Stimulated activated CD4-positive, alpha-beta T cell treated with anti-CD3 and anti-CD28 coated beads, Interleukin-12 subunit alpha, Interleukin-12 subunit beta, amount 100 ng/mL, for 4 hours (primary cell): ENCODE data around the gene KMT2E.

ENCODE experiments used
- DNase-seq: peaks from one replicate; pipeline ENCODE4 v3.0.0-alpha.2; 2020

The KMT2E gene

DNA sequence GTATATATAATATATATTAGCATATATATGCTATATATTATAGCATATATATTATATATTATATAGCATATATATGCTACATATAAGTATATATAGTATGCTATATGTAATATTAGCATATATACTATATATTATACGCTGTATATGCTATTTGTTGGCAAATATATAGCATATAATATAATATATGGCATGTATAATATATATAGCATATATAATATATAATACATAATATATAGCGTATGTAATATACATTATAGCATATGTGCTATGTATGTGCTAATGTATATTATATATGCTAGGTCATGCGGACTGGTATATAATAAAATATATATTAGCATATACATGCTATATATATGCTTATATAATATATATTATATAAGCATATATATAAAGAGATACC, 72.8 kb downstream of the KMT2E start:
- no peak for DNase-seq

DNA sequence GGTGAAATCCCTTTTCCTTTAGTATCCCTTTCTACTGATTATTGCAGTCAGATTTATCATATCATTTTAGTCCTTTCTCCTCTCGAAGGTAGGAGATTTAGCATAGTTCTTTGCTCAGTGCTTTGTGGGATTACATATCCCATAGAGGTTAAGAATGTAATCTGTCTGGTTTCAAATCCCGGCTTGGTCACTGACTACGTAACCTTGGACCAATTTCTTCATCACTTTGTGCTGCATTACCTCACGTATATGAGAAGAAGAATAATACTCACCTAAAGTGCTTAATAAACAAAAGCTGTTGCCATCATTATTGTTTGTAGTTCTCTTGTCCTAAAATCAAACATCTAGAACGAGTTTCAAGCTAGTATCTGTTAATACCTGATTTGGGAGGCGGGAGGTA, 74.0 kb downstream of the KMT2E start:
- no peak for DNase-seq

DNA sequence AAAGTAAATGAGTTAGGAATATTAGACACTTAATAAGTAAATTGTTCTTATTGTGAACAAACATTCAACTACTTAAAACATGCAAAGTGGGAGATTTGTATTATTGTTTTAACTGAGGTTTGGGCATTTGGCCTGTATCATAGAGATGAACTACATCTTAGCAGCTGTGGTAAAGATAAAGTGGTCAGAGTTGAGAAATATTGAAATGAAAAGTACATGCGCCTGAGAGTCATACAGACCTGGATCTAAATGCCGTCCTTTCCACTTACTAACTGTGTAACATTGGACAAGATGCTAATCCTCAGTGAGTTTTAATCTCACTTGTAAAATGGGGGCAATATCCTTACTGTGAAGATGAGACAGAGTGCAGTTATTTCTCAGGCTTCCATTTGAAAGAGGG, 74.5 kb downstream of the KMT2E start:
- DNase-seq, result no peak

DNA sequence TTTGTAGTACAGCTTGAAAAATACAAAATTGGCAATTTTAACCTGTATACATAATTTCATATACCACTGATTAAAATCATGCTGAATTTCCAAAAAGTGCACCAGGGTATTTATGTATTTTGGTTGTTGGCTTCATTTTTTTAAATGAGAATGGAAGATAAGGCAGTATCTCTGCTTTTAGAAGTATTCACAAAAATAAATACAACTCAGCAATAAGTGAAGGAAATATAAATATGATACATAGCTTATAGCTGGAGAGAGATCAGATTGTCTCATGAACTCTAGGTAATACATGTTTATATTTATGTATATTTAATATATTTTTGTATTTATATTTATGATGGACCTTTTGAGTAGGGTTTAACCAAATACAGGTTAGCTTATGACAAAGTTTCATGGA, 81.0 kb downstream of the KMT2E start:
- DNase-seq, result no peak

DNA sequence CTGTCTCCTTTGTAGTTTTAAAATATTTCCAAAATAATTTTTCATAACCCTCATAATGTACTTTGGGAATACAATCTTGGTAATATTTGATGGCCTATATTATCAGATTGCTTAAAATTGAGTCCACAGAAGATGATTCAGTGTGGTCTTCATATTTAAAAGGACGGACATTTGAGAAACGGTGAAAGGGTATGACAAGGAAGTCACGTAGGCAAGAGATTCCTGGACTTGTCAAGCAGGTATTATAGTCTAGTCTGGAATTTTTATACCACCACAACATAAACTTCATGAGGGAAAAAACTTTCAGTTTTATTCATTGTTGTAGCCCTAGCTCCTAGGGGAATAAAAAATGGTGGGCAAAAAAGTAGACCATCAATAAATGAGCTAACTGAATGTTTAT, 82.3 kb downstream of the KMT2E start:
- DNase-seq, result no peak

DNA sequence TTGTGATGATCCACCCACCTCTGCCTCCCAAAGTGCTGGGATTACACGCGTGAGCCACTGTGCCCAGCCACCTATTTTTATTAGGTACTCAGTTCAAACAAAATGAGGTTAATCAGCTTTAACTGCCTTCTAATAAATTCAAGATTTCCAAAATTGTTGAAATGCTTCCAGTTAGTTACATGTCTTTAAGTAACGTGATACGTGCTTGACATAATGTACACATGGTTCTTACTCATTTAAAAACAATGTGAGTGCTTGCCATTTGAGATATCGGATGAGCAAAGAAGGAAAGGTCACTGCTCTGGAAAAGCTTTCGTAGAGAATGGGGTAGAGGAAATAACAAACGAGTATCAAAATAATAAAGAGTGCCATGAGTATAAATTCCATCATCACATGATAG, 83.6 kb downstream of the KMT2E start:
- DNase-seq, result no peak

DNA sequence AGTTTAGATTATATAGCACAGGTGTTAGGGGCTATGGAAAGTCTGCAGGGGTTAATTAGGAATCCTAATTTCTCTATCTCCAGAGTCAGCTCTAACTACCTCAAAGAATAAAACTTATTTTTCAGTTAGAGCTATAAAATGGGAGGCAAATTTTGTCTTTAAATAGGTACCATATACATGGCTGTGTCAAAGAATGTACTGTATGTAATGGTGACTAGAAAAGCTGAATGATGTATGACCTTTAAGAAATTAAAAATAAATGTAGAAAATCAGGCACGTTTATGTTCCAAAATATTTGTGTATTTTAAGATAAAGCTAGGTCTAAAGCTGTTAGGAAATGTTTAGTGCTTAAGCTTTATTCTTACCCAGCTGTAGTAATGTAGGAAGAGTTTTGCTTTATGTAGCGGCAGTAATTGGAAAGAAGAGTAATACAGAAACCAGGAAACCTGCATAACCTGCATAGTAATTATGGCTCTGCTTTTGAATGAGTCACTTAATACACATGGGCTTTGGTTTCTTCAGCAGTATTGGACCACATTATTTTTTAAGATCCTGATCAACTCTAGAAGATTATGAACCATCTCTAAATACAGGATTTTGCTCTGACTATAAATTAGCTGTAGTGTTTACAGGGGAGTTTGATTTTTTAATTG, 85.0 kb downstream of the KMT2E start:
- no peak for DNase-seq

DNA sequence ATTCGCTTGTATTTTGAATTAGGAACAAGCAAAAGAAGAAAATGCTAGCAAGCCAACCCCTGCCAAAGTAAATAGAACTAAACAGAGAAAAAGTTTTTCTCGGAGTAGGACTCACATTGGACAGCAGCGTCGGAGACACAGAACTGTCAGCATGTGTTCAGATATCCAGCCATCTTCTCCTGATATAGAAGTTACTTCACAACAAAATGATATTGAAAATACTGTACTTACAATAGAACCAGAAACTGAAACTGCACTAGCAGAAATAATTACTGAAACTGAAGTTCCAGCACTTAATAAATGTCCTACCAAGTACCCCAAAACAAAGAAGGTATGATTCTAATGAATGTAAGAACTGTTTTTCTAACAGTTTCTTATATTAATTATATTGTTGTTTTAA, 87.9 kb downstream of the KMT2E start:
- no peak for DNase-seq

DNA sequence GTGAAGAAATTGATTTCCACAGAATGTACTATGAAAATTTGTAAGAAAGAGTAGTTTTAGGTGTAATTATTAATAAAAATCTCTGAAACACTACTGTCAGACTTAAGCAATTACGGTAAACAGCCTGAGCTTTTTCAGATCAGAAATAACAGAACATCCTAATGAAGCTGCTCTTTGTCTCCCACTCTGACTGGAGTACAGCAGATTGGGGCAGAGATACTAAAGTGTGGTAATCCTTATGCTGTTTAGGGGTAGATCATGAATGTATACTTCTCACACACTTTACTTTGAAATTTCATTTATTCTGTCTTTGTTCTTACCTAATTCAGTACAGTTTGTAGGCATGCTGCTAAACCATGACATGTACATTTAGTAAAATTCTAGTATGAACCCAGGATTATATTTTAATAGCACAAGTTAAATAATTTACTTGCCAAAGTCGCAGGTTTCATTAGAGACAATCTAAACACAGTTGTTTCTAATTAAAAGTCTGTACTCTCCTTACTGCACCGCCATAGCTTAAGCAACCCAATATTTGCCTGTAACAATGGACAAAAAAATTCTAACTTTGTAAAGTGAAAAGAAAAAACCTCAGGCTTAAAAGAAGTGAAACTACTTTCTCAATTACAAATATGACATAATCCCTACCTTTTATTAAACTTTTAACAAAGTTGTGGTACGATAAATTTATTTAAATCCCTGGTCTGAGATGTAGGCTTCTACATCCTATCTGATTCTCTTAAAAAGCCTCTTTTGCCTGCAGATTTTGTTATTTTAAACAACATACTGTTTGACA, 88.8 kb downstream of the KMT2E start:
- no peak for DNase-seq

DNA sequence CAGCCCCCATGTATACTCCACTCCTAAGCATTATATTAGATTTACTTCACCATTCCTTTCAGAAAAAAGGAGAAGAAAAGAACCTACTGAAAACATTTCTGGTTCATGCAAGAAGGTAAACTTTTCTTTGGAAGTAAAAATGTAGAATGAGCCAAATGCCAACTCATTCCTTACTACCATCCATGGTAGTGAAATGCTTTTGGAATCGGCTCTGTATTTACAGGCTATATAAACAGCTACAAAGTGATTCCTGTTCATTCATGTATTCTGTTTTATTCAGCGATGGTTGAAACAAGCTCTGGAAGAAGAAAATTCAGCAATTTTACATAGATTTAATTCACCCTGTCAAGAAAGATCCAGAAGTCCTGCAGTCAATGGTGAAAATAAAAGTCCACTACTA, 91.6 kb downstream of the KMT2E start:
- DNase-seq, result no peak

DNA sequence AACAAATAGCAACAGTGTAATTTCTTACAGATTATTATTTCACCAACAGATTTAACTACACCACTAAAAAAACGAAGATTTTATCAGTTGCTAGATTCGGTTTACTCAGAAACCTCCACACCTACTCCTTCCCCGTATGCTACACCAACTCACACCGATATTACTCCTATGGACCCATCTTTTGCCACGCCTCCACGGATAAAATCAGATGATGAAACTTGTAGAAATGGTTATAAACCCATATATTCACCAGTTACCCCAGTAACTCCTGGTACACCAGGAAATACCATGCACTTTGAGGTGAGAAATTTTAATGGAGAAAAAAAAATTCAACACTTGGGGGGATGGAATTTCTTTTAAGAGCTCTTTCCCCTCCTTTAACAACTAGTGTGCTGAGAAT, 92.5 kb downstream of the KMT2E start:
- DNase-seq, result no peak

DNA sequence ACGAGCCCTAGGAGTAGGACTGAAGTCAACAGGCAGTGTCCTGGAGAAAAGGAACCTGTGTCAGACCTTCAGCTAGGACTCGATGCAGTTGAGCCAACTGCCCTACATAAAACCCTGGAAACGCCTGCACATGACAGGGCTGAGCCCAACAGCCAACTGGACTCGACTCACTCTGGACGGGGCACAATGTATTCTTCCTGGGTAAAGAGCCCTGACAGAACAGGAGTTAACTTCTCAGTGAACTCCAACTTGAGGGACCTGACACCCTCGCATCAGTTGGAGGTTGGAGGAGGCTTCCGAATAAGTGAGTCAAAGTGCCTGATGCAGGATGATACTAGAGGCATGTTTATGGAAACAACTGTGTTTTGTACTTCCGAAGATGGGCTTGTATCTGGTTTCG, 93.5 kb downstream of the KMT2E start:
- DNase-seq, result no peak

DNA sequence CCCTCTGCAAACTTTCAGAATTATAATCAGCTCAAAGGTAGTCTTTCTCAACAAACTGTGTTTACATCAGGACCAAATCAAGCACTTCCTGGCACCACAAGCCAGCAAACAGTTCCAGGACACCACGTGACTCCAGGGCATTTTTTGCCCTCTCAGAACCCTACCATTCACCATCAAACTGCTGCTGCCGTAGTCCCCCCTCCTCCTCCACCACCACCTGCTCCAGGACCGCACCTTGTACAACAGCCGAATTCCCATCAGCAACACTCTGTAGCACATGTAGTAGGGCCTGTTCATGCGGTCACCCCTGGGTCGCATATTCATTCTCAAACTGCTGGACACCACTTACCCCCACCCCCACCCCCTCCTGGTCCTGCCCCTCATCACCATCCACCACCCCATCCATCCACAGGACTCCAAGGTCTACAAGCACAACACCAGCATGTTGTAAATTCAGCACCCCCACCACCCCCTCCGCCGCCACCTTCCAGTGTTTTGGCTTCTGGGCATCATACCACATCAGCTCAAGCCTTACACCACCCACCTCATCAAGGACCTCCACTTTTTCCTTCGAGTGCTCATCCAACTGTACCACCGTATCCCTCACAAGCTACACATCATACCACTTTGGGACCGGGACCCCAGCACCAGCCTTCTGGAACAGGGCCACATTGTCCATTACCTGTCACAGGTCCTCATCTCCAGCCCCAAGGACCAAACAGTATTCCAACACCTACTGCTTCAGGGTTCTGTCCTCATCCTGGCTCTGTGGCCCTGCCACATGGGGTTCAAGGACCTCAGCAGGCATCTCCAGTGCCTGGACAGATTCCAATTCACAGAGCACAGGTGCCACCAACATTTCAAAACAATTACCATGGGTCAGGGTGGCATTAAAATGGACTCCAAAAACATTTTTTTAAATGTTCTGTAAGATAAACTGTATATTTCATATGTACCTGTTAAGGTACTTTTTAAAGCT, 98.7 kb downstream of the KMT2E start:
- DNase-seq, result no peak

DNA sequence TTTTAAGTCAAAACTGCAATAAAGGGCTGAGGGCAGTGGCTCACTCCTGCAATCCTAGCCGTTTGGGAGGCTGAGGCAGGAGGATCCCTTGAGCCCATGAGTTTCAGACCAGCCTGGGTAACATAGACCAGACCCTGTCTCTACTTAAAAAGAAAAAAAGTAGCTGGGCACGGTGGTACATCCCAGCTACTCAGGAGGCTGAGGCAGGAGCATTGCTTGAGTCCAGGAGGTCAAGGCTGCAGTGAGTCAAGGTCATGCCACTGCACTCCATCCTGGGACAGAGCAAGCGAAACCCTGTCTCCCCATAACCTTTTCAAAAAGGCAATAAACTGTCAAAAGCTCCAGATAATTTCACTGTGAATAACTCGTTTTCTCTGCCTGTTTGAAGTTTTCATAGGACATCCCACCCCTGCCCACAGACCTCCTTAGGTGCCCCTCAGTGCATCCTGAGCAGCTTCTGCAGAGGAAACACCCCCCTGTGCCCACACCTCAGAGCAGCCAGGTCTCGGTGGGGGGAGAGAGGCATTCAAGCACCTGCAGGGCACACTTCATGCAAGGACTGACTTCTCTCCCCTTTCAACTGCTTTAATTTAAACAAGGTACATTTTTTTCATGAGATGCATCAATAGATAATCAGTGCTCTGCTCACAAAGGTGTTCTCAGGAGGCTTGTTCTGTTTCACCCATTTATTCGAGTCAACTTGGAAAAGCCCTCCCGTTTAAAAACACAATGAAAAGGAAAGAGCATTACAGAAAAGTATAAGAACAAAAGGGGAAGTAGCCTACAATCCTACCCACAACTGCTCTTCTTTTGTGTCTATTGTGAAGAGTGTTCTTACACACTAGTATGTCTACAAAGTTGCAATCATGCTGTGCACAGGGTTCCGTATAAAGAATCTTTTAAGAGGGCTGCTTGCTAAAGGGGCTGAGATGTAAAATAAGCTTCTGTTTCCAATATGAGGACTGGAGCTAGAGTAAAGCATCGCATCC, 104.9 kb downstream of the KMT2E start:
- no peak for DNase-seq

DNA sequence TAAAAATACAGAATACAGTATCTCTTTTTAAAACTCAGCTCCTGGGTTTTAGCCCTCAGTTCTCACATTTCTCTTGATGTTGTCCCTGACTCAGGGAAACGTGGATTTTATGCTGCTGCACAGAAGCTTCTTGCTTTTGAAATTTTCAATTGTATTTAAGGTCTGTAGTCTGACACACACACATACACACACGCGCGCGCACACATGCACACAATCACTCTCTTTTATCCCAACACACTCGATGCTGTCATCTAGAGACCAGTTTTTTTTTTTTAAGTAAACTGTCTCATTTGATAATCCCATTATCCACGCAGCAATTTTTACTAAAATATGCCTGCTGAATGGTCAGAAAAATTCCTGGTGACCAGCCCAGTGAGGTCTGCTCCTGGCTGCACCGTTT, 108.6 kb downstream of the KMT2E start:
- DNase-seq, result no peak

DNA sequence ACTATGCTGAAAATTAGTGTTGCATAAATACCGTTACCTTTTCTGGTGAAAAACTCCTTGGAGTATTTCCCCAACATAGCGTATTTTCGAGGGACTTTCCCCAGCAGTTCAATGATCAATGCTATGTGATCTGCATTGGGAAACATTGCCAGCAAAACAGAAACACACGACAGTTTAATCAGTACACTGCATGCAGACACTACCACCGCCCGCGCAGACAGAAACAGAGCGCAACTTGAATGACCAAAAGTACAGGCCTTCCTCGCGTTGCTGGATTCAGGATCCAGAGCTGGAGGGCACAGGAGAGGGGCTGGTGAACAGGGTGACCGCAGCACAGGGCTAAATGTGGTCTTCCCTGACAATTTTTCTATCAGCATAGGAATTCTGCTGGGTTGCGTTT, 111.7 kb downstream of the KMT2E start:
- no peak for DNase-seq

DNA sequence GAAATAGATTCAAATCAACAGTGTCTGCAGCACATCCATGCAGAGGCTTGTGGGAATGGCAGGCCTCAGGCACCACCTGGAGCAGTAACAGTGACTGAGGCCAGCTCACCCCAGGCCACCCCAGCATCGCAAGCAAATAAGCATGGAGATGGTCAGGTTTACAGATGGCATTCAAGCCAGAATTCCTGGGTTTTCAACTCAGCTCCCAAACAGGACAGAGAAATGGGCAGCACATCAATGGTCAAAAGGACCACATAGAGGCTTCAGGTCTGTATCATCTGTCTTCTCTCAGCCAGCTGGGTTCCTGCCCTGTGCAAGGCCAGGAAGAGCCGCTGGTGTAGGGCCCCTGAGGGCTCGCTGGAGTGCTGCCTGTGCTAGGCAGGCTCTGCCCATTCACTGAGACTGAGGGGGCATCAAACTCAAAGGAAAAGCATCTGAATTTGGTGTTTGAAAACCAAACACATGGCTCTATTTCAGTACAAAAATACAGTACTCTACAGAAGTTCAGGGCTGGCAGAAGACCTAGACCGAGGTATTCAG, 112.5 kb downstream of the KMT2E start:
- DNase-seq, result no peak

DNA sequence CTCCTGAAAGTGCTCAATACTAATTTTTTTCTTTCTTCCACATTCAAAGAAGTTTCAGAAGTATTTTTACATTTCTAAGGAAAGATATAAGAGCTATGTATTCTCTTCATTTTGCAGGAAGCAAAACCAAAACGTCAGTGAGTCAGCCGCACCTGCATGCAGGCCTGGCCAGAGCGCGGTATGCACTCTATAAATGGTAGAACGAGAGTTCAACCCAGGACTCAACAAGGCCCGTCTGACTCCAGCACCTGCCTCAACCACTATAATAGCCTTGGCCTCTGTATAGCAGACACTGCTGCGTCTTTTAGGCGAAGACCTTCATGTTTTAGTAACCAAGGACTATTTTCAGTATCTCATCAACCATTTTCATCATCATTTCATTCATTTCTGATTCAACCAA, 113.2 kb downstream of the KMT2E start:
- no peak for DNase-seq

DNA sequence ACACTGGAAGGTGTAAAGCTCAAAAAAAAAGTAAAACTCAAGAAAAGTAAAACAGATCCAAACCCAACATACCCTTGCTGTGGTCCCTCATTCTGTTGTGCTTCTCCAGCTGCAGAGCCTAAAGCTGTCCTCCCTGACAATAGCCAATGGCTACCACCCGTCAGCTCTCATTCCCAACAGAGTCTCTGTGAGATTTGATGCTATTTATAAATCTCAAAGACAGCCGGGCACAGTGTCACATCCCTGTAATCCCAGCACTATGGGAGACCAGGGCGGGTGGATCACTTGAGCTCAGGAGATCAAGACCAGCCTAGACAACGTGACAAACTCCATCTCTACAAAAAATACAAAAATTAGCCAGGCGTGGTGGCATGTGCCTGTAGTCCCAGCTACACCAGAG, 116.0 kb downstream of the KMT2E start:
- no peak for DNase-seq

DNA sequence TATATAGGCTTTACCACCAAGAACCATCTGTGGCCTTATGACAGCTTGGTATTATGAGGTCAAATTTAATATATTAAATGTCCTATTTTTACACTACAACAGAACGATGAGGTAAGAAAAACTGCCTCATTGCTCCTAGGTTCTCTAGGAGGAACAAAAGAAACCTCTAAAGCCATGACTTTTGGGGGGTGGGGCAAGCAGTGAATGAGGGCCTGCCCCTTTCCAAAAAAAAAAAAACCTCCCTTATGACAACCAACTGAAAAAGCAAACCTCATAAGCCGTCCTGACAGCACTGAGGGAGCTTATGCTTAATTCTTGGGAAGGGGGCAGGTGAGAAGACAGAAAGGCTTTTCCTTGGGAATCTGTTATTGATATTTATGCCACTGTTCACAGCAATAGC, 116.6 kb downstream of the KMT2E start:
- DNase-seq, result no peak

DNA sequence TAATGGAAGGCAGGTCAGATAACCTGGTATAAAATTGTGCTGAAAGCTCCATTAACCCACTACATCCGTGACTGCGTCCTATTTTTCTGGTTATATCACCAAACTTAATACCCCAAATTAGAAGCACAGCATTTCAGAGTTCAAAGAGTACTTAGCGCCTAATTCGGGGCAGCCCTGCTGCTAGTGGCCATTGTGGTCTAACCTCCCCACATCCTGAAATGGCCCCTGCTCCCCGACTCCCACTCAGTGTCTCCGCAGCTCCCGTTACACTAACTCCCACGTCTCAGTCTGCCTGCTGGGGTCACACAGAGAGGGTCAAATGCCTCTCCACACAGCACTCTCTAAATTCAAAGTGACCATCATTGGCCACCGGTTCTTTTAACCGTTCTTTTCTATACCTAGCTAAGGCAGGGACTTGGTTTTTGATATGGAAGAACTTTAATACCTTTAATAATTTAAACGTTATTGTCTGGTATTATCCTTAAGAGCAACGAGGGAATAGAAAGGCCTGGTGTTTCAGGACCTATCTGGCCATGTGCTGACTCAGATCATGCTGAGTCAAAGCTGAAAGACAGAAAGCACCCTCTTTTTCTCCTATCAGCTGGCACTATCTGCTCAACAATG, 117.1 kb downstream of the KMT2E start:
- no peak for DNase-seq

DNA sequence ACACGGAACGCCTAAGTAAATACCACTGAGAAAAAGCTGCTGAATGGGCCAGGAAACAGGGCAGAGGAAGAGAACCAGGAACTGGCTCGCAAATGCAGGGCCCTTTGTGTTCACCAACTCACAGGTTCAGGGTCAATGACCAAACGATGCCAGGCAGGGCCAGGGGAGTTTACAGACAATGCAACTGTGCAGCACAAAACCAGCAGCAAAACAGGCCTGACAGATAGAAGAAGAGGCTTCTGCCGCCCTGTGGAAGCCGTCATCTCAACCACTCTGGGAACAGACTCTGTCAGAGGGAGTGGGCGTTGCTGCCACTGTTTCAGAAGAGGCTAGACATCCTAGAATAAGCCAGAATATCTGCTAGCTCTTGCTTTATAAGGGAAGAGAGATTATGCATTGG, 117.9 kb downstream of the KMT2E start:
- DNase-seq, result no peak
